ENCODE data around the gene ACKR2. TPM values are rescaled to one million over a fixed set of nuclear protein-coding genes. Genes with fewer than 3 reads are reported as not detected.

Gene ACKR2, protein sequence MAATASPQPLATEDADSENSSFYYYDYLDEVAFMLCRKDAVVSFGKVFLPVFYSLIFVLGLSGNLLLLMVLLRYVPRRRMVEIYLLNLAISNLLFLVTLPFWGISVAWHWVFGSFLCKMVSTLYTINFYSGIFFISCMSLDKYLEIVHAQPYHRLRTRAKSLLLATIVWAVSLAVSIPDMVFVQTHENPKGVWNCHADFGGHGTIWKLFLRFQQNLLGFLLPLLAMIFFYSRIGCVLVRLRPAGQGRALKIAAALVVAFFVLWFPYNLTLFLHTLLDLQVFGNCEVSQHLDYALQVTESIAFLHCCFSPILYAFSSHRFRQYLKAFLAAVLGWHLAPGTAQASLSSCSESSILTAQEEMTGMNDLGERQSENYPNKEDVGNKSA
- total RNA-seq, result not detected in 2 replicates

GRCh38 chr3:42809202-42809601 is at the start of gene ACKR2:
TSS of gene ACKR2 (plus strand) at chr3:42809445. CDS start at chr3:42864503, 55,058 bp downstream.

DNA sequence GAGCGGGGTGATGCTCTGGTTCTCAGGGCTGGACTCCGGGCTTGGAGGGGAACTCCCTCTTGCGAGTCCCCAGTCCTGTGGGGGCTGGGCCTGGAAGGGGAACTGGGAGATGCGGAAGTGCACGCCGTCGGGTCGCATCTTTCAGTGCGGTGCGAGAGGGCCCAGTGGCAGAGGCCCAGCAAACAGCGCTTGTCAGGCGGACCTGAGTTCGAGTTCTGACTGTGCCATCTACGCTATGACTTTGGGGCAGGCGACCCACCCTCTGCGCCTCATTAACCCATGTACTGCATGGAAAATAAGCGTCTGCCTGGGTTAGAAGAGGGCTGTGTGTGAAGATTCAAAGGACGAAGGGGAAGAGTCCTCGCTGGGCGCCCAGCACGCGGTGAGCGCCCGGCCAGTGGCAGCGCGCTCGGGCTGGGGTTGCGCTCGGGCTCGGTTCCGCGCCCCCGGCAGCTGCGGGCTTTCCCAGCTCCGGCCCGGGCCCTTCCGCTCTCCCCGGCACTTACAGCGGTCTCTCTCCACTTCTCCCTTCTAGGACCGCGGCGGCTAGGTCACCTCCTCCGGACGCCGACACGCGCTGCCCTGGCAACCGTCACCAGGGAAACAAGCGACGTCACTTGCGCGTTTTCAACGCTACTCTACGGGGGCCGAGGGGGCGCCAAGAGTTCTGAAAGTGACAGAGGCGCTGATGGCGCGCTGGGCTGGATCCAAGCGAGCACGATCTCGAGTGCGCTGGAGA is 36.4 kb upstream of the ACKR2 start, which contains the start of gene CCDC13:
CCDC13 (minus strand) TSS at position 584 of the 739 bp plus-strand sequence. CDS start 14,908 bp downstream, outside the sequence.

GRCh38 chr3:42804106-42804830 is 5.0 kb upstream of the ACKR2 start, which contains the start of gene HIGD1A:
TSS of gene HIGD1A (minus strand) at chr3:42804490. CDS start at chr3:42794253, 10,237 bp downstream.

GRCh38 chr3:42875325-42876151 is 66.3 kb downstream of the ACKR2 start, which contains the start of gene CYP8B1:
TSS of gene CYP8B1 (minus strand) at chr3:42875879. CDS start at chr3:42875816, 63 bp downstream.

GRCh38 chr3:42906070-42906847 is 97.0 kb downstream of the ACKR2 start, which contains the start of gene ZNF662:
TSS of gene ZNF662 (plus strand) at chr3:42906142. CDS start at chr3:42908115, 1,973 bp downstream.

Other genes starting within 250 kb of the ACKR2 start
- gene SEC22C, start 227.5 kb upstream of the ACKR2 start, total RNA-seq, result 67.2 and 101 TPM in 2 replicates
- gene SS18L2, start 218.6 kb upstream of the ACKR2 start, total RNA-seq, result 39.6 and 49.7 TPM in 2 replicates
- 40.3 and 61.4 TPM in 2 replicates for gene NKTR, start 208.8 kb upstream of the ACKR2 start, total RNA-seq
- gene ZBTB47, start 155.7 kb upstream of the ACKR2 start, total RNA-seq, result 12.2 and 13.6 TPM in 2 replicates
- gene KLHL40, start 123.9 kb upstream of the ACKR2 start, total RNA-seq, result not detected in 2 replicates
- gene HHATL, start 106.6 kb upstream of the ACKR2 start, total RNA-seq, result not detected in 2 replicates
- gene CCDC13, start 36.2 kb upstream of the ACKR2 start, total RNA-seq, result 1.3 TPM in 1 of 2 replicates, not detected in the other
- 193 and 197 TPM in 2 replicates for gene HIGD1A, start 5.0 kb upstream of the ACKR2 start, total RNA-seq
- gene CYP8B1, start 66.4 kb downstream of the ACKR2 start, total RNA-seq, result not detected in 2 replicates
- gene ZNF662, start 96.7 kb downstream of the ACKR2 start, total RNA-seq, result 0.76 and 0.97 TPM in 2 replicates
- gene GASK1A, start 169.9 kb downstream of the ACKR2 start, total RNA-seq, result not detected in 2 replicates